Fibroblast of peridontal ligament (primary cell): ENCODE results near the gene EDN2.

Experiments used
- DNase-seq: peaks from one replicate; pipeline ENCODE4 v3.0.0-alpha.2; 2010; ENCODE audit errors: extremely low read depth

Gene EDN2

GRCh38 chr1:41438711-41439110 lies 45.8 kb downstream of the EDN2 start:
- DNase-seq: no peak

GRCh38 chr1:41437011-41437355 lies 47.5 kb downstream of the EDN2 start:
- DNase-seq: no peak

GRCh38 chr1:41436281-41437010 lies 48.0 kb downstream of the EDN2 start:
- DNase-seq: no peak

- no peak for DNase-seq
Observed at GRCh38 chr1:41435570-41436178, 48.8 kb downstream of the EDN2 start.

- DNase-seq: no peak
Observed at GRCh38 chr1:41434748-41435449, 49.6 kb downstream of the EDN2 start.

GRCh38 chr1:41434306-41434705 lies 50.2 kb downstream of the EDN2 start:
- no peak for DNase-seq

GRCh38 chr1:41433501-41433900 lies 51.0 kb downstream of the EDN2 start:
- no peak for DNase-seq

- peak; percentile 81 for DNase-seq
Observed at GRCh38 chr1:41432481-41433280, 51.8 kb downstream of the EDN2 start.

- DNase-seq: no peak
Observed at GRCh38 chr1:41431490-41432350, 52.8 kb downstream of the EDN2 start.

- DNase-seq: no peak
Observed at GRCh38 chr1:41430582-41430981, 53.9 kb downstream of the EDN2 start.

- DNase-seq: no peak
Observed at GRCh38 chr1:41430069-41430468, 54.4 kb downstream of the EDN2 start.

GRCh38 chr1:41429641-41430035 lies 54.8 kb downstream of the EDN2 start:
- no peak for DNase-seq
